Liver (tissue), 9 donors: Measurements from ENCODE around the gene RELA. TPM values are rescaled to one million over a fixed set of nuclear protein-coding genes. Genes with fewer than 3 reads are reported as not detected.

ENCODE experiments used
- DNase-seq: peaks from one replicate; pipeline ENCODE4 v3.0.0-alpha.2; 2017; ENCODE audit warnings: low spot score
- H3K27ac ChIP-seq, 2 donors: one replicate each; pipeline ENCODE4 v1.7.0; 2013; ENCODE audit warnings: inconsistent platforms in 2 of 2, low read length in 2 of 2, control low read depth in 1 of 2, low read depth in 1 of 2, mild to moderate bottlenecking in 1 of 2
- H3K27me3 ChIP-seq, 4 donors: one replicate each; pipeline versions ENCODE4 v1.6.1 to v1.7.0; 2013; ENCODE audit warnings: low read length in 3 of 4, inconsistent platforms in 1 of 4, mild to moderate bottlenecking in 1 of 4, moderate library complexity in 1 of 4; ENCODE audit not compliant: control insufficient read depth in 4 of 4, insufficient read depth in 4 of 4
- H3K36me3 ChIP-seq, 4 donors: one replicate each; pipeline versions ENCODE4 v1.6.1 to v1.7.0; 2013; ENCODE audit warnings: low read length in 3 of 4, mild to moderate bottlenecking in 3 of 4, low read depth in 1 of 4, moderate library complexity in 1 of 4; ENCODE audit not compliant: control insufficient read depth in 4 of 4, insufficient read depth in 3 of 4
- H3K4me1 ChIP-seq, 4 donors: one replicate each; pipeline versions ENCODE4 v1.6.1 to v1.7.0; 2013; ENCODE audit warnings: low read length in 3 of 4, mild to moderate bottlenecking in 3 of 4, moderate library complexity in 1 of 4; ENCODE audit not compliant: control insufficient read depth in 4 of 4, insufficient read depth in 4 of 4
- H3K4me3 ChIP-seq, 3 donors: one replicate each; pipeline versions ENCODE4 v1.6.1 to v1.7.0; 2013; ENCODE audit warnings: low read length in 3 of 3, control low read depth in 1 of 3, low read depth in 1 of 3, mild to moderate bottlenecking in 1 of 3
- H3K9ac ChIP-seq, 2 donors: one replicate each; pipeline ENCODE4 v1.7.0; 2013; ENCODE audit warnings: low read length in 2 of 2, mild to moderate bottlenecking in 2 of 2, moderate library complexity in 2 of 2, control low read depth in 1 of 2, low read depth in 1 of 2
- H3K9me3 ChIP-seq, 4 donors: one replicate each; pipeline versions ENCODE4 v1.6.1 to v1.7.0; 2013; ENCODE audit warnings: low read length in 3 of 4; ENCODE audit not compliant: control insufficient read depth in 4 of 4
- ATF3 ChIP-seq: IDR thresholded peaks from 2 replicates; pipeline ENCODE4 v1.6.1; 2016; ENCODE audit warnings: antibody characterized with exemption
- CTCF ChIP-seq: fragments of 150-350 bp; IDR thresholded peaks from 2 replicates; pipeline ENCODE4 v1.5.1; 2017; ENCODE audit warnings: improper control_type of control experiment, low read depth, low read length; ENCODE audit not compliant: missing input control
- FOXA1 ChIP-seq: IDR thresholded peaks from 2 replicates; pipeline ENCODE4 v1.6.1; 2016; ENCODE audit warnings: antibody characterized with exemption
- FOXA2 ChIP-seq: IDR thresholded peaks from 2 replicates; pipeline ENCODE4 v1.6.1; 2016; ENCODE audit warnings: antibody characterized with exemption
- HNF4A ChIP-seq, 2 donors: conservative IDR thresholded peaks; 2 replicates each; pipeline ENCODE4 v1.6.1; 2016; ENCODE audit warnings: antibody characterized with exemption in 2 of 2, mild to moderate bottlenecking in 2 of 2
- HNF4G ChIP-seq: IDR thresholded peaks from 2 replicates; pipeline ENCODE4 v1.6.1; 2016; ENCODE audit warnings: antibody characterized with exemption
- JUND ChIP-seq, 2 donors: IDR thresholded peaks; 2 replicates each; pipeline ENCODE4 v1.6.1; 2016; ENCODE audit warnings: antibody characterized with exemption in 2 of 2
- MAX ChIP-seq: IDR thresholded peaks from 2 replicates; pipeline ENCODE4 v1.6.1; 2016; ENCODE audit warnings: antibody characterized with exemption
- NR2F2 ChIP-seq: IDR thresholded peaks from 2 replicates; pipeline ENCODE4 v1.6.1; 2016; ENCODE audit warnings: antibody characterized with exemption
- RAD21 ChIP-seq, 2 donors: IDR thresholded peaks; 2 replicates each; pipeline ENCODE4 v1.6.1; 2016; ENCODE audit warnings: antibody characterized with exemption in 2 of 2, mild to moderate bottlenecking in 2 of 2
- REST ChIP-seq: IDR thresholded peaks from 2 replicates; pipeline ENCODE4 v1.6.1; 2016; ENCODE audit warnings: antibody characterized with exemption, mild to moderate bottlenecking
- RXRA ChIP-seq, 2 donors: IDR thresholded peaks; 2 replicates each; pipeline ENCODE4 v1.6.1; 2017 to 2018; ENCODE audit warnings: antibody characterized with exemption in 2 of 2, mild to moderate bottlenecking in 1 of 2
- SP1 ChIP-seq: IDR thresholded peaks from 2 replicates; pipeline ENCODE4 v1.6.1; 2018; ENCODE audit warnings: antibody characterized with exemption, mild to moderate bottlenecking
- TAF1 ChIP-seq: conservative IDR thresholded peaks from 2 replicates; pipeline ENCODE4 v1.6.1; 2016; ENCODE audit warnings: antibody characterized with exemption, mild to moderate bottlenecking
- YY1 ChIP-seq: IDR thresholded peaks from 2 replicates; pipeline ENCODE4 v1.6.1; 2016; ENCODE audit warnings: antibody characterized with exemption, mild to moderate bottlenecking
- ZBTB33 ChIP-seq: IDR thresholded peaks from 2 replicates; pipeline ENCODE4 v1.6.1; 2016; ENCODE audit warnings: antibody characterized with exemption
- WGBS: extraction: QIAGEN DNeasy Blood & Tissue Kit; methylation state at CpG from one replicate; pipeline ENCODE4 v1.1.7; 2013; 5-methylcytosine and 5-hydroxymethylcytosine counted together
- polyA plus RNA-seq, 2 donors: library from polyadenylated mRNA; stranded (reverse) in 1 of 2; unstranded in 1 of 2; fragments of 200-250 nt in 1 of 2; fragments of >200 nt in 1 of 2; fragmentation: Nextera tagmentation in 1 of 2; extraction: Ambion mirVana in 1 of 2; gene quantifications; one replicate each; pipeline versions ENCODE4 v1.2.1 to v1.2.3, GENCODE V29; 2013 to 2015
- total RNA-seq, 2 donors: library from RNA; depleted of rRNA; stranded (reverse); fragments of >200 nt; gene quantifications; one replicate each; pipeline ENCODE4 v1.2.3, GENCODE V29; 2014
- donor health status: healthy.
- donor health status: healthy.
- donor health status: healthy.
- donor health status: healthy.
- donor health status: healthy.

Gene RELA
- total and polyA plus RNA-seq, 4 donors = 11.1 to 30.7 (median 22.0) TPM

- no peak for DNase-seq
- Histone ChIP-seq H3K27ac (no peak overlapping the region), H3K4me3 (no peak overlapping the region), H3K36me3 (peaks cover 19 to 58% (median 44%) of the 10 kb centered on the region in 4 donors), H3K9ac (no peak overlapping the region), H3K9me3 (no peaks in the 10 kb centered on the region), H3K27me3 (no peaks in the 10 kb centered on the region), H3K4me1 (peaks cover 12 to 40% (median 28%) of the 10 kb centered on the region in 4 donors)
- 95% methylated on average over 21 of the region's 21 CpGs for WGBS
- no peak for TF ChIP-seq RXRA (IDR thresholded peaks at IDR 0.05)
These were observed 4.3 kb downstream of the RELA start for GRCh38 chr11:65658174-65659021.

GRCh38 chr11:65657426-65657825, 5.3 kb downstream of the RELA start:
- no peak for TF ChIP-seq CTCF
- TF ChIP-seq ATF3 = no peak
- TF ChIP-seq MAX = no peak
- no peak for TF ChIP-seq NR2F2
- TF ChIP-seq HNF4G = no peak
- no peak for TF ChIP-seq JUND (IDR thresholded peaks at IDR 0.05)
- no peak for TF ChIP-seq FOXA2
- TF ChIP-seq REST = no peak
- no peak for TF ChIP-seq TAF1
- TF ChIP-seq SP1 = no peak
- no peak for TF ChIP-seq HNF4A (conservative IDR thresholded peaks at IDR 0.05)
- no peak for TF ChIP-seq YY1
- TF ChIP-seq FOXA1 = no peak
- no peak for TF ChIP-seq ZBTB33
- no peak for TF ChIP-seq RAD21 (IDR thresholded peaks at IDR 0.05)
- Histone ChIP-seq H3K4me3 (no peak overlapping the region), H3K9ac (no peak overlapping the region), H3K27me3 (no peaks in the 10 kb centered on the region), H3K9me3 (no peaks in the 10 kb centered on the region), H3K36me3 (peaks cover 19 to 58% (median 44%) of the 10 kb centered on the region in 4 donors), H3K4me1 (peaks cover 12 to 48% (median 33%) of the 10 kb centered on the region in 4 donors), H3K27ac (no peak overlapping the region)
- WGBS = 94% methylated on average over 7 of the region's 7 CpGs
- DNase-seq = no peak
